Activated T-helper 9 cell treated with anti-CD3 and anti-CD28 coated beads, Interleukin-2, amount 50 U/mL, for 16 hours (primary cell): ENCODE data around the gene DCXR.

Experiments used
- DNase-seq: peaks from one replicate; pipeline ENCODE4 v3.0.0-alpha.2; 2020; ENCODE audit warnings: low read depth

Gene DCXR

DNA sequence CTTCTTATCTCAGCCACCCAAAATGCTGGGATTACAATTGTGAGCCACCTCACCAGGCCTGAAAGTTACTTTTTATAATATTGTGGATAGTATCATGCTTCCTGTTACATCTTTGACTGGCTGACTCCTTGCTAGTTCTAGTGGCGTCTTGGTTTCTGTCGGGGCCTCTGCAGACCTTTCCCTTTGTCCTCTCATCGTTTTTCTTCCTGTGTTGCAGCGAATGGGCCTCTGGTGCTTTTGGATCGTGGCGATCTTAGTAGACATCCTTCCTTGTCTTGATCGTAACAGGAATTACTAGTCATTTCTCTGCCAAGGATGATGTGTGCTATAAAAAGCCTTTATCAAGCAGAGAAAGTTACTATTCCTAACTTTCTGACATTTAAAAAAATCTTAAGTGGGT, 39.3 kb downstream of the DCXR start:
- no peak for DNase-seq

DNA sequence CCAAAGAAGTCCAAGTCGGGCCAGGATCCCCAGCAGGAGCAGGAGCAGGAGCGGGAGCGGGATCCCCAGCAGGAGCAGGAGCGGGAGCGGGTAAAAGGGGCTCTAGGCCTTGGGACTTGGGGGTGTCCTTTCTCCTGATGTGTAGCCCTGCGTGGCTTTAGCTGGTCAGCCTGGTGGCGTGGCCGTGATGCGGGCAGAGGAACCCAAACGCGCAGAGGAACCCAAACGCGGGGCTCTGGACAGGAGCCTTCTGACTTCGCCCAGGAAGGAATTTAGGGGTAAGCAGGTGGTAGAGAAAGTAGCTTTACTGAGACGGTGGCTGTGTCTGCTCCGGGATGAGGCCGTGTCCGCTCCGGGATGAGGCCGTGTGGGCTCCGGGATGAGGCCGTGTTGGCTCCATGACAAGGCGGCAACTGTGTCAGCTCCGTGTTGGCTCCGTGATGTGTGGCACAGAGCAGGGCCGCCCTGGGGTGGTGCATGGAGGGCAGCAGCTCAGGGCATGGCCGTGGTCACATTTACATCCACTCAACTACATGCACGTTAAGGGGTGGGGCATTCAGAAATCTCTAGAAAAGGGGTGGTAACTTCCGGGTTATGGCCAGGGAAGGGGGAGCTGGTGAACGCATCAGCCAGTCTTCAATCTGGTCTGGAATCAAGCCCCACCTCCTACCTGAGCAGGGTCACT, 40.6 kb downstream of the DCXR start:
- no peak for DNase-seq

DNA sequence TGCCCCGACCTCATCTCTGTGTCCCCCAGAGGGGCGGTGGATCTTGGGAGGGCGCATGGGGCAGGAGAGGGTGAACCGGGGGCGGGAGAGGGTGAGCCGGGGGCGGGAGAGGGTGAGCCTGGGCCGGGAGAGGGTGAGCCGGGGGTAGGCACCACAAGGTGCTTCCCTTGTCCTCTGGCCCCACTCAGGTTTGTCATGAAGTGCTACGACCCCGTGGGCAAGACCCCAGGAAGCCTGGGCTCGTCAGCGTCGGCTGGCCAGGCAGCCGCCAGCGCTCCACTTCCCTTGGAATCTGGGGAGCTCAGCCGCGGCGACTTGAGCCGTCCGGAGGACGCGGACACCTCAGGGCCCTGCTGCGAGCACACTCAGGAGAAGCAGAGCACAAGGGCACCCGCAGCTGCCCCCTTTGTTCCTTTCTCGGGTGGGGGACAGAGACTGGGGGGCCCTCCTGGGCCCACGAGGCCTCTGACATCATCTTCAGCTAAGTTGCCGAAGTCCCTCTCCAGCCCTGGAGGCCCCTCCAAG, 41.2 kb downstream of the DCXR start:
- DNase-seq, result no peak

DNA sequence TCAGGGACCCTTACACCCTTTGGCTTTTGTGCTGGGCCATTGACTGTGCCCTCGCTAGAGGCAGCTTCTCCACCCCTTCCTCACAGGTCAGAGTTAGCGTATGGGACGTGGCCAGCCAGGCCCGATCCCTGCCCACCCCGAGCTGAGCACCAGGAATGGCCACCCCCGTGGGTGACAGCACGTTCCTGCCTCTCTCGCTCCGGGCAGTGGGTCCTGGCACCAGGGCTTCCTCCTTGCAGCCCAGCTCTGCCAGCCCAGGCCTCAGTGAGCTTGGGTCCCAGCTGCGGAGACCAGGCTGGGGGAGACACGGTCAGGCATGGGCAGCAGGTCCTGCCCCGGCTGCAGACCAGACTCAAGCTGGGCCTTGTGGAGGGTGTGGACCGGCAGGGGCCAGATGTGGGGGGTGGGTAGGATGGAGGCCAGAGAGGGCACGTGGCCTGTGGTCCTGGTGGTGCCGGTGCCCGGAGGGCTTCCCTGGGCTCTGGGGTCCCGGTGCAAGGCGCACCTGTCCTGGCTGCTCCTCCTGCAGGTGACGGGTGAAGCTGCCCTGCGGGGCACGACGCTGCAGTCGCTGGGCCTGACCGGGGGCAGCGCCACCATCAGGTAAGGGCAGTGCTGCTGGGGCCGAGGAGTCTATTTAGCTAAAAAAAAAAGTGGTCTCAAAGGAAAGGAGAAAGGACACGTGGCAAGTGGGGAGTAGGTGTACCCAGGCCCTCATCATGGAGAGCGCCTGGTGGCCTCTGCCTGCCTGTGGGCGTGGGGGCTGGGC, 41.9 kb downstream of the DCXR start:
- DNase-seq, result no peak

DNA sequence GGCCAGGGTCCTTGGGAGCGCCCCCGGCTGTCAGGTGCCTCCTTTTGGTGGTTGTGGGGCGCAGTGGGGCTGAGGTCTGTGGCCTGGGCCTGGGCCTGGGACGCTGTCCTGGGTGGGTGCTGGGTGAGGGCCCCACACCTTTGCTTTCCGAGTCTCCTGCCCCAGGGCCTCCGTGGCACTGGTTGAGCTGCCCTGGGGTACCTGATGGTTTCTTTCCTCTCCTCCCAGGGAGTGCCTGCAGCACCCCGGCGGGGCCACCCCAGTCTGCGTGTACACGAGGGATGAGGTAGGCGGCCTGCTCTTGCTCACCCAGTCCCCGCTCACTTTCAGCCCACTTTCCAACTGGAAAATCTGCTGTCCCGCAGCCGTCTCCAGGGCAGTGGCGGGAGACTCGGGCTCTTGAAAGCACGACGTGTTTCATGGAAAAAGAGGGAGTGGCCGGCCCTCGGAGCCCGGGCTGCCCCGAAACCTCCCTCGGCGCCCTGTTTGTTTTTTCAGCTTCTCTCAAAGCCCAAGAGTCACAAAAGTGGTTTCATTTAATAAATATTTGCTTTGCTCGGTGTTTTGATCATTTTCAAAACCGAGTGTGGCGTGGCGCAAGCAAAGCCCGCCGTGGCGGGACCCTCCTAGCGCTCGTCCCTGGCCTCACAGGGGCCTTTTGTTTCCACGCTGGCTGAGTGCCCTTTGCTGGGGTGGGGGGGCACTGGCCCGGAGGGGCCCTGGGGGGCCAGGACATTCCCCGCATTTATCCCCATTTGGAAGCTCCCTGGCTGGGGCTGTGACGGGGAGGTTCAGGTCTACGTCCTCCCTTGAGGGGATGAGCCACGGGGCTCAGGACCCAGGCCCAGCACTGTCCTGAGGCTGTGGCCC, 42.7 kb downstream of the DCXR start:
- DNase-seq, result no peak

DNA sequence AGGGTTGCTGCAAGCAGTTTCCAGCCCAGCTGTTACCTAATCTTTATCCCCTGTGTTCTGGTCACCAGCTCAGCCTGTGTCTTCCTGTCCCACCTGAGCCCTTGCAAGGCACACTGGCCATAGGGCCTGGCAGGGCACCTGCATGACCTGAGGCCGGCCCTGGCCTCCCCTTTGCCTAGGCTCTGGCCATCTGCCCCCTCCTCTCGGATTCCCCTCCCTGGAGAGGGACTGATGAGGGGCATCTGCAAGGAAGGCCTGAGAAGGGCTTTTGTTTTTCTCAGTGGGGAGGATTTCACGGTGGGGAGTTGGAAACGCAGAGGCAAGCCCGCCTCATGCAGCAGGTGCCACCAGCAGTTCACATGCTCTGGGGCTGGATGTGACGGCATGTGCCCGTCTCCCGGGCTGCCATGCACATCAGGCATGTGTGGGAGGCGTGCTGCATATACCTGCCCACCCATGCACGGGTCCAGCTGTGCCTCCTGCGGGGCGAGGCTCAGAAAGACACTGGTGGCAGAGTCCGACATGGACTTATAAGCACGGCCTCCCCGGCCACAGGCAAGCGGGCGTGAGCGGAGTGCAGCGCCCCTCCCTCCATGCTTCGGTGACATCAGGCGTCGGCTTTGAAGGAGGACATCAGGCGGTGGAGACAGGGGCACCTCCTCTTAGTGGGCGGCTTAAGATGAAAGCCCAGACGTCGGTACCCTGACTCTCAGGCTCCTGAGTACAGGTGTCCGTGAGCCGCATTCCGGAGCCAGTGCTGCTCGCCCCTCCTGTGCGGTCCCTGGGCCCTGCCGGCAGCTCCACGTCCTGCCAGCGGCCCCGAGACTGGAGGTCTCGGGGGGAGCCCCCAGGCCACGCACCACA, 43.5 kb downstream of the DCXR start:
- DNase-seq, result no peak

DNA sequence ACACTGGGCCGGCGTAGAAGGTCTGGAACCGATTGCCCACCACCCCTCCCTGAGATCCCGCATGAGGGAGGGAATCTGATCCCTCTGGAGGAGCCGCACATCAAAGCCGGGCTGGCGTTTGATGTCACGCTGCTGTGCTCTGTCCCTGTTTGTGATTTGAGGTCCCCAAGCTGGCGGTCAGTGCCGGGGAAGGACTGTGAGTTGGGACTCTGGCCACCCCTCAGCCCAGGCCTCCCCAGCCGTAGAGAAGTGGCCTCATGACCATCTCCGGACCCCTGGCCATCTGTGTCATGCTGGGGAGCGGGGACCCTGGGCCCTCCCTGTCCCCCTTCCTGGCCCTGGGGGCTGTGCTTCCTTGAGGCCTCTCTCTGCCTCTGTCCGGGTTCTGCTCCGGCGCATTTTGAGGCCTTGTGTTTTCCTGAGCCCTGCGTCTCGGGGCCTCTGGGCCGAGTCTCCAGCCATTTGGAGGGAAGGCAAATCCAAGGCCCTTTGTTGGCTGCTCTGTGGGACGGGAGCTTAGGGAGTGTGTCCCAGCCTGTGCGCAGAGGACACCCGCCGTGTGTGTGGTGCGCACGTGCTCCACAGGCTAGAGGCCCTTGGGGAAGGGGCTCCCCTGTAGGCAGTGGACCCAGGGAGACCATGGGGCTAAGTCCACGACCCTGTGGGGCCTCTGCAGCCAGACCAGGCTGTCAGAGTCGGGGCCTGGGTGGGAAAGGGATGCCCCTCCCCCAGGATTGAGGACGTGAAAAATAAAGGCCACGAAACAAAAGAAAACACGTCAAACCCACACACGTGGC, 45.0 kb downstream of the DCXR start:
- no peak for DNase-seq

DNA sequence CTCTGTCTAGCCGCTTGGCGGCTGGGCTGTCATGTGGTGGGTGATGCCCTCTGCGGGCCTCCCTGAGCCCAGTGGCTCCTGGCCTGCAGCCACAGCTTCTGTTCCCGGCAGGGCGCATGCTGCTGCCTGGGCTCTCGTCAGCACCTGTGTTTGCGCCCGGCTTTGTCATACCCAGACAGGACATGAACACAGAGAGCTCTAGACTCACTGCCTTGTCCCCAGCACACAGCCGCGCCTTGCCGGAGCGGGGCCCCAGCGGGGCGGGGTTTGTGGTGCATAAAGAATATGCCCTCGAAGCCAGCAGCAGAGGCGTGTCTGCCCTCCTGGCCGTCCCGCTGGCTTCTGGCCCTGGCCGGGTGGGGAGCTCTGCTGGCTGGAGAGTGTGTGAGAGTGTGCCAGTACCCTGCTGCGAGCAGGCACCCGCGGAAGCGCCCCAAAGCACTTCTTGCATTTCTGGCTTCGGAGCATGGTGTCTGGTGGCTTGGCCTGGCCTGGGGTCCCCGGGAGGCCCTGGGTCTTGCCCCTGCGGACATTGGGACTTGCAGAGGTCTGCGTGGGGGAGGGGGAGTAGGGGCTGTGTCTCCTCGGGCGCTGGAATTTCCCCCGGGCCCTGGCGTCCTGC, 45.7 kb downstream of the DCXR start:
- DNase-seq, result no peak

DNA sequence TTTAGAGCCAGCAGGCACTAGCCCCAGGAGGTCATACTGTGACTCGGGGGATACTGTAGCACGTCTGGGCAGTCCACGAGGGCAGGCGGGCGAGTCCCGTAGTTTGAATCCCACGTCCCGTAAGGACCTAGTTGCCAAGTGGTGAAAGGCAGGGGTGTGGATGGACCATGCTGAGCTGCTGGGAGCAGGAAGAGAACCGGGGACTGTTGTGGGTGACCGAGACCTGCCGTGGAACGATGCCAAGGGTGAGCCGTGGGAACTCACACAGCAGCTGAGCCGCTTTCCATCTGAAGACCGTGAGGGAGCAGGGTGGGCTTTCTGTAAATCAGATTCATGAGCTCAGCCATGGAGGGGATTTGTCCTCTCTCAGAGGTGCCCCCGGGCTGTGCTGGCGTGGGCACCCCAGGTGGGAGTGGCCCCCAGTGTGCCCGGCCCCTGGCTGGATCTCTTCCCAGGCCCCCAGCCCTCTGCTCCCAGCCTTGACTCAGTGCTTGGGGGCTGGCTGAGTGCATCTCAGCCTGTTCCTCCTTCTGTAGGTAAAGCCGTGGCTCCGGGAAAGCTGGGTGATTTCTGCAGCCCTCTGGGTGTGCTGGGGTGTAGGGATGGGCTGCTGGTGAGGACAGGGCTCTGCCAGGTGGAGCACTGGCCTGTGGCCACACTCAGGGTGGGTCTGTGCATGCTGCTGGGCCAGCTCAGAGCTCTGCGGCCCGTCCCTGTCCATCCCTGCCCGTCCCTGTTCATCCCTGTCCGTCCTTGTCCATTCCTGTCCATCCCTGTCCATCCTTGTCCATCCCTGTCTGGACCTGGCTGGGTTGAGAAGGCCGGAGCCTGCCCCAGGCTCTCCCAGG, 46.4 kb downstream of the DCXR start:
- DNase-seq, result no peak

DNA sequence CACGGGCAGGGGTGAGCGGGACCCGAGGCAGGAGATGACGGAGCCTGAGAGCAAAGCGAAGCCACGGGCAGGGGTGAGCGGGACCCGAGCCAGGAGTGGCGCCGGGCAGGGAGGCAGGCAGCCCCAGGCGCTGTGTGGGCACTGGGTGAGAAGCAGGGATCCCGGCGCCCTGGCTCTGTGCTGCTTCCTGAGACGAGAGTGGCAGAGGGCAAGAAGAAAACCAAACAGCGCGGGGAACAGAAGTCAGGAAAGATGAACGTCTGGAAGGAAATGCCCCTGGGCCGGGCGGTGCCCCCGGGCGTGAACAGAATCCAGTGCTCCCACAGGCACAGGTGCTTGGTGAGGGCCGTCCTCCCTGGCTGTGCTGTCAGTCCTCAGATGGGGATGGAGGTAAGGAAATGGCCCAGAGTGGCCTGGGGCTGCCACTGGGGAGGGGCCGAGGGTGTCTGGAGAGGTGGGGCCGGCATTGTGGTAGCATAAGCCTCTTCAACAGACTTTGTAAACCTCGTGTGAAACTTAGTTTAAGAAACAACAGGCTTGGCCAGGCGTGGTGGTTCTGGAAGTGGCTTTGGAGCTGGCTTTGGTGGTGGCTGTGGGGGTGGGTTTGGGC, 50.2 kb downstream of the DCXR start:
- DNase-seq, result no peak

DNA sequence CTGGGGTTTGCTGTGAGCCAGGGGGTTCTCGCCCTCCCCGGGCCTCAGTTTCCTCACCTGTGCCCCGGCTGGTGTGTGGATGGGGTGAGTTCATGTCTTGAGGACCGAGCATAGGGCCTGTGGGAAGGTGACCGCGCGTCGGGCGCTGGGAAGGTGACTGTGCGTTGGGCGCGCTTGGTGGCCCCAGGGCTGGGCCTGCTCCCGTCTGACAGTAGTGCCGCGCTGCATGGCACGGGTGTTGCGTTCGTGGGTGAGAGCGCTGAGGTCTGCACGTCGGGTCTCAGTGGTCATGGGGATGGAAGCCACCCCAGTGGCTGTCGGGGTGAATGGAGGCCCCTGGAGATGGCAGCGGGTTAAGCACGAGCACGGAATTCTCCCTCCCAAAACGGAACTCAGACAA, 50.9 kb downstream of the DCXR start:
- no peak for DNase-seq
